HepG2 (cell line): ENCODE results near the gene FGF7.

Experiments used
- GABPA ChIP-seq, 2 experiments: IDR thresholded peaks; 2 replicates each; pipeline ENCODE4 v1.6.1; 2011 to 2016; ENCODE audit warnings: low read depth in 2 of 2, low read length in 1 of 2, missing biosample characterization in 1 of 2, missing genetic modification characterization in 1 of 2
- MAFG ChIP-seq: sonication (generic); formaldehyde crosslinking; IDR thresholded peaks from 2 replicates; pipeline ENCODE4 v1.5.1; 2020; ENCODE audit warnings: mild to moderate bottlenecking, missing genetic modification reagents
- PRMT3 ChIP-seq: sonication (generic); formaldehyde crosslinking; IDR thresholded peaks from 2 replicates; pipeline ENCODE4 v1.8.1; 2022; ENCODE audit warnings: low read depth, mild to moderate bottlenecking, moderate library complexity, missing genetic modification reagents, borderline replicate concordance
- SMYD3 ChIP-seq: sonication (generic); formaldehyde crosslinking; IDR thresholded peaks from 2 replicates; pipeline ENCODE4 v1.8.1; 2023; ENCODE audit warnings: mild to moderate bottlenecking, missing genetic modification reagents
- TF ChIP-seq, protein P1 (sequence below): sonication (generic); formaldehyde crosslinking; IDR thresholded peaks from 2 replicates; pipeline ENCODE4 v1.4.0; 2020; ENCODE audit warnings: low read depth, missing genetic modification reagents

DNA sequence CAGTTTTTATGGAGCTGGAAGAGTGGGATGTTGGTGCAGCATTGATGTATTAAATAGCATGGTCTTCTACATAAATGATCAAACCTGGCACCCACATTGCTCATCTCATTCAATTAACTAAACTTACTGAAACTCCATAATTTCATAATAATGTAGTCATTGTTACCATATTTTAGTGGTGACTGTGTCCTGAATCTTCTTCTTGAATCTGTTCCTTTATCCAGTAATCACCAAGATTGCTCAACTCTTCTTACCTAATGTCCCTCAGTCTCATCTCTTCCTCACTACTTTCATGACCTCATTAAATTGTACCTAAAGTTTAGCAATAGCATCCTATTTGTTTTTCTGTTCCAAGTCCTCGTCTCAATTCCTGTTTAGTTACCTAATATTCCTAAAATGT, 69.8 kb downstream of the FGF7 start:
- TF ChIP-seq, protein P1, sequence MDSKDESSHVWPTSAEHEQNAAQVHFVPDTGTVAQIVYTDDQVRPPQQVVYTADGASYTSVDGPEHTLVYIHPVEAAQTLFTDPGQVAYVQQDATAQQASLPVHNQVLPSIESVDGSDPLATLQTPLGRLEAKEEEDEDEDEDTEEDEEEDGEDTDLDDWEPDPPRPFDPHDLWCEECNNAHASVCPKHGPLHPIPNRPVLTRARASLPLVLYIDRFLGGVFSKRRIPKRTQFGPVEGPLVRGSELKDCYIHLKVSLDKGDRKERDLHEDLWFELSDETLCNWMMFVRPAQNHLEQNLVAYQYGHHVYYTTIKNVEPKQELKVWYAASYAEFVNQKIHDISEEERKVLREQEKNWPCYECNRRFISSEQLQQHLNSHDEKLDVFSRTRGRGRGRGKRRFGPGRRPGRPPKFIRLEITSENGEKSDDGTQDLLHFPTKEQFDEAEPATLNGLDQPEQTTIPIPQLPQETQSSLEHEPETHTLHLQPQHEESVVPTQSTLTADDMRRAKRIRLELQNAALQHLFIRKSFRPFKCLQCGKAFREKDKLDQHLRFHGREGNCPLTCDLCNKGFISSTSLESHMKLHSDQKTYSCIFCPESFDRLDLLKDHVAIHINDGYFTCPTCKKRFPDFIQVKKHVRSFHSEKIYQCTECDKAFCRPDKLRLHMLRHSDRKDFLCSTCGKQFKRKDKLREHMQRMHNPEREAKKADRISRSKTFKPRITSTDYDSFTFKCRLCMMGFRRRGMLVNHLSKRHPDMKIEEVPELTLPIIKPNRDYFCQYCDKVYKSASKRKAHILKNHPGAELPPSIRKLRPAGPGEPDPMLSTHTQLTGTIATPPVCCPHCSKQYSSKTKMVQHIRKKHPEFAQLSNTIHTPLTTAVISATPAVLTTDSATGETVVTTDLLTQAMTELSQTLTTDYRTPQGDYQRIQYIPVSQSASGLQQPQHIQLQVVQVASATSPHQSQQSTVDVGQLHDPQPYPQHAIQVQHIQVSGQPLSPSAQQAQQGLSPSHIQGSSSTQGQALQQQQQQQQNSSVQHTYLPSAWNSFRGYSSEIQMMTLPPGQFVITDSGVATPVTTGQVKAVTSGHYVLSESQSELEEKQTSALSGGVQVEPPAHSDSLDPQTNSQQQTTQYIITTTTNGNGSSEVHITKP (CRISPR knock-in tag), result no peak
- no peak for TF ChIP-seq MAFG
- TF ChIP-seq PRMT3 (CRISPR knock-in tag), result no peak
- TF ChIP-seq SMYD3 (CRISPR knock-in tag), result no peak
- no peak for TF ChIP-seq GABPA (IDR thresholded peaks at IDR 0.05; ENCODE audit: low read depth, low read length)
- TF ChIP-seq GABPA (CRISPR knock-in tag; IDR thresholded peaks at IDR 0.05; ENCODE audit: low read depth), result no peak
